Mammary epithelial cell (primary cell): ENCODE results near the gene ATP2A1.

Experiments
- EZH2 ChIP-seq: IDR thresholded peaks from 2 replicates; pipeline ENCODE4 v1.6.1; 2012; ENCODE audit warnings: low read length, inconsistent platforms, borderline replicate concordance
- TF ChIP-seq, protein P1 (sequence below), 2 donors: IDR thresholded peaks in 1 of 2; conservative IDR thresholded peaks in 1 of 2; 2 replicates each; pipeline ENCODE4 v1.5.1; 2011 to 2012; ENCODE audit warnings: inconsistent platforms in 2 of 2, low read length in 2 of 2, mild to moderate bottlenecking in 2 of 2, control low read depth in 1 of 2, low read depth in 1 of 2; ENCODE audit not compliant: insufficient read depth in 1 of 2; ENCODE audit errors: extremely low read depth in 1 of 2

- TF ChIP-seq, protein P1, sequence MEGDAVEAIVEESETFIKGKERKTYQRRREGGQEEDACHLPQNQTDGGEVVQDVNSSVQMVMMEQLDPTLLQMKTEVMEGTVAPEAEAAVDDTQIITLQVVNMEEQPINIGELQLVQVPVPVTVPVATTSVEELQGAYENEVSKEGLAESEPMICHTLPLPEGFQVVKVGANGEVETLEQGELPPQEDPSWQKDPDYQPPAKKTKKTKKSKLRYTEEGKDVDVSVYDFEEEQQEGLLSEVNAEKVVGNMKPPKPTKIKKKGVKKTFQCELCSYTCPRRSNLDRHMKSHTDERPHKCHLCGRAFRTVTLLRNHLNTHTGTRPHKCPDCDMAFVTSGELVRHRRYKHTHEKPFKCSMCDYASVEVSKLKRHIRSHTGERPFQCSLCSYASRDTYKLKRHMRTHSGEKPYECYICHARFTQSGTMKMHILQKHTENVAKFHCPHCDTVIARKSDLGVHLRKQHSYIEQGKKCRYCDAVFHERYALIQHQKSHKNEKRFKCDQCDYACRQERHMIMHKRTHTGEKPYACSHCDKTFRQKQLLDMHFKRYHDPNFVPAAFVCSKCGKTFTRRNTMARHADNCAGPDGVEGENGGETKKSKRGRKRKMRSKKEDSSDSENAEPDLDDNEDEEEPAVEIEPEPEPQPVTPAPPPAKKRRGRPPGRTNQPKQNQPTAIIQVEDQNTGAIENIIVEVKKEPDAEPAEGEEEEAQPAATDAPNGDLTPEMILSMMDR (conservative IDR thresholded peaks at IDR 0.05 in 1 of 2, IDR thresholded peaks at IDR 0.05 in 1 of 2; ENCODE audit: extremely low read depth in 1 of 2, insufficient read depth in 1 of 2, low read depth in 1 of 2, low read length in 2 of 2) = no peak
- TF ChIP-seq EZH2 = no peak
These were observed 54.9 kb downstream of the ATP2A1 start for GRCh38 chr16:28933171-28933570.
